ENCODE results near the gene SFT2D2.

Gene SFT2D2

GRCh38 chr1:168225476-168226190, at the start of gene SFT2D2:
TSS of gene SFT2D2 (plus strand) at chr1:168226004. CDS start at chr1:168226080, 76 bp downstream.
- DNase-seq, result peak; percentile 93
- peaks cover 47% of the 10 kb centered on the region for H3K79me2 ChIP-seq (ENCODE audit: low read length)
- H3F3A ChIP-seq (ENCODE audit: insufficient read depth, low read length), result peaks cover 9% of the 10 kb centered on the region; the same call in 1 of the 2 replicates
- H3K36me3 ChIP-seq (replicated peaks; ENCODE audit: insufficient read depth, low read length), result no peaks in the 10 kb centered on the region
- H3K4me3 ChIP-seq (ENCODE audit: low read length), result peak within 1 kb of the TSS; percentile 88
- peak within 1 kb of the TSS; percentile 85 for H3K4me2 ChIP-seq (ENCODE audit: low read depth, low read length)
- H3K9me2 ChIP-seq (replicated peaks; ENCODE audit: insufficient read depth, low read length), result no peaks in the 10 kb centered on the region
- H3K9ac ChIP-seq (ENCODE audit: low read length), result peak within 1 kb of the TSS; percentile 83
- H3K9me3 ChIP-seq (replicated peaks; ENCODE audit: insufficient read depth, low read length), result no peaks in the 10 kb centered on the region
- H4K20me1 ChIP-seq (ENCODE audit: insufficient read depth, low read length), result peaks cover 6% of the 10 kb centered on the region
- TF ChIP-seq CTCF (IDR thresholded peaks at IDR 0.05; ENCODE audit: low read length) (no peak), EZH2 (optimal IDR thresholded peaks at IDR 0.05; ENCODE audit: low read depth, low read length) (no peak), EZH2phosphoT487 (IDR thresholded peaks at IDR 0.05; ENCODE audit: low read length) (no peak)
- peaks cover 30% of the 10 kb centered on the region for H3K4me1 ChIP-seq (ENCODE audit: low read length)
- no peaks in the 10 kb centered on the region for H3K27me3 ChIP-seq (replicated peaks; ENCODE audit: insufficient read depth, low read length)
- peak within 1 kb of the TSS; percentile 88 for H2AFZ ChIP-seq (ENCODE audit: low read length)
- peak within 1 kb of the TSS; percentile 36; the same call in 1 of the 2 replicates for H3K27ac ChIP-seq (ENCODE audit: low read length)

DNA sequence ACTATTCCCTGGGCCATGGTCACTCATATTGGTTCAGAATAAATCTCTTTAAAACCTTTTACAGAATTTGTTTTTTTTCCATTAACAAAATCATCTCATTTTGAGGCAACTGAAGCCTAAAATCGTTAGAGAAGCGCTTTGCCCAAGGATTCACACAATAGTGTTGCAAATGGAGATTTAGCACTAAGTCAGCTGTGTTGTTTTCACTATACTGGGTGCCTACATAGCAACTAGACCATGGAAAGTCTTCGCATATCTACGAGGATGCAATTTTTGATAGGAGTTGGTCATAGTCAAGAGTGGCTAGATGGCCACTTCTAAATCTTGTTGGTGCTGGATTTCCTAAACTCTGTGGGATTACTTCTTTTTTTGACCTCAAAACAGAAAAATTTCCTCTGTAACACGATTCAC, 47.6 kb upstream of the SFT2D2 start:
- H3F3A ChIP-seq (ENCODE audit: insufficient read depth, low read length), result peaks cover 14% of the 10 kb centered on the region
- TF ChIP-seq CTCF (IDR thresholded peaks at IDR 0.05; ENCODE audit: low read length) (no peak), EZH2 (optimal IDR thresholded peaks at IDR 0.05; ENCODE audit: low read depth, low read length) (no peak), EZH2phosphoT487 (IDR thresholded peaks at IDR 0.05; ENCODE audit: low read length) (no peak)
- H3K4me3 ChIP-seq (ENCODE audit: low read length), result peak overlapping the region; percentile 71
- no peaks in the 10 kb centered on the region for H4K20me1 ChIP-seq (ENCODE audit: insufficient read depth, low read length)
- no peak for DNase-seq
- no peaks in the 10 kb centered on the region for H3K9me3 ChIP-seq (replicated peaks; ENCODE audit: insufficient read depth, low read length)
- H3K4me2 ChIP-seq (ENCODE audit: low read depth, low read length), result peak overlapping the region; percentile 62
- peak overlapping the region; percentile 72 for H2AFZ ChIP-seq (ENCODE audit: low read length)
- H3K9ac ChIP-seq (ENCODE audit: low read length), result peak overlapping the region; percentile 16; the same call in 1 of the 2 replicates
- peak overlapping the region; percentile 67; the same call in 1 of the 2 replicates for H3K27ac ChIP-seq (ENCODE audit: low read length)
- peaks cover 41% of the 10 kb centered on the region for H3K79me2 ChIP-seq (ENCODE audit: low read length)
- no peaks in the 10 kb centered on the region for H3K9me2 ChIP-seq (replicated peaks; ENCODE audit: insufficient read depth, low read length)
- H3K4me1 ChIP-seq (ENCODE audit: low read length), result 0 out of 2 replicates have a peak, but pooled peaks cover 4% of the 10 kb centered on the region
- no peaks in the 10 kb centered on the region for H3K36me3 ChIP-seq (replicated peaks; ENCODE audit: insufficient read depth, low read length)
- H3K27me3 ChIP-seq (replicated peaks; ENCODE audit: insufficient read depth, low read length), result no peaks in the 10 kb centered on the region

DNA sequence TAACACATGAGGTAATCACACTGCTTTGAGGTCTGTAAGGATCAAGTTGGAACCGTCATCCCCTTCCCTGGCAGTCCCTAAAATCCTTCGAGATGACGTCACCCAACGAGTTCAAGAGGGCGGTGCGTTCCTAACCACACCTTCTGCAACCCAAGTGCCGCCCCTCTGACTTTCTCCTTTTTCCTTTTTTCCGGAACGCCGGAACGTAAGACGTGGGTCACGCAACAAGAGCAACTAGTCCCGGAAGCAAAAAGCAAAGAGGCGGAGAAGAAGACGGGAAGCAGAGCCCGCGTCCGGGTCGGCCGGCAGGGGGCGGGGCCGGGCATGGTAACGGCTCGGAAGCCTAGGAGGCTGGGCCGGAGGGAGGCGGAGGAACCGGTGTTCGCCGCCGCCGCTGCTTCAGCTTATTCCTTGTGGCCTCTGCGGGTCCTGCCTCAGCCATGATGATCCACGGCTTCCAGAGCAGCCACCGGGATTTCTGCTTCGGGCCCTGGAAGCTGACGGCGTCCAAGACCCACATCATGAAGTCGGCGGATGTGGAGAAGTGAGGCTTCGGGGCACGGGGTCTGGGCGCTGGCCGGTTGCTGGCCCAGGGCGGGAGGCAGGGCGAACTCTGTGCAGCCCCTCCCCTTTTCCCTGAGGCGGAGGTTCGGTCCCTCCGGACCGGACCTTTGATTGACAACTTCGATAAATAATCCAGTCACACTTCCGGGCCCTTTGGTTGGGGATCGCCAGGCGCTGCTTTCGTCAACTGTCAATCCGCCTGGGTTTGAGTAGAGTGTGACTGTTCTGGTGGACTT, 47.0 kb upstream of the SFT2D2 start, which contains the start of gene TIPRL:
TSS of gene TIPRL (plus strand) at position 325 of the 800 bp plus-strand sequence. CDS start at position 441, 116 bp downstream.
- no peaks in the 10 kb centered on the region for H3K27me3 ChIP-seq (replicated peaks; ENCODE audit: insufficient read depth, low read length)
- H4K20me1 ChIP-seq (ENCODE audit: insufficient read depth, low read length), result no peaks in the 10 kb centered on the region
- H3K36me3 ChIP-seq (replicated peaks; ENCODE audit: insufficient read depth, low read length), result no peaks in the 10 kb centered on the region; the same call in 1 of the 2 replicates
- H3K4me2 ChIP-seq (ENCODE audit: low read depth, low read length), result peak within 1 kb of the TSS; percentile 93
- H3K9me3 ChIP-seq (replicated peaks; ENCODE audit: insufficient read depth, low read length), result no peaks in the 10 kb centered on the region
- H3K79me2 ChIP-seq (ENCODE audit: low read length), result peaks cover 46% of the 10 kb centered on the region
- H3F3A ChIP-seq (ENCODE audit: insufficient read depth, low read length), result peaks cover 14% of the 10 kb centered on the region
- peak; percentile 100 for DNase-seq
- 0 out of 2 replicates have a peak, but pooled peaks cover 4% of the 10 kb centered on the region for H3K4me1 ChIP-seq (ENCODE audit: low read length)
- TF ChIP-seq EZH2phosphoT487 (IDR thresholded peaks at IDR 0.05; ENCODE audit: low read length) (no peak), CTCF (IDR thresholded peaks at IDR 0.05; ENCODE audit: low read length) (peak; percentile 53)
- no peaks in the 10 kb centered on the region for H3K9me2 ChIP-seq (replicated peaks; ENCODE audit: insufficient read depth, low read length)
- H3K4me3 ChIP-seq (ENCODE audit: low read length), result peak within 1 kb of the TSS; percentile 71
- H3K27ac ChIP-seq (ENCODE audit: low read length), result peak within 1 kb of the TSS; percentile 67
- H3K9ac ChIP-seq (ENCODE audit: low read length), result peak within 1 kb of the TSS; percentile 69
- H2AFZ ChIP-seq (ENCODE audit: low read length), result peak within 1 kb of the TSS; percentile 72
